GM19468 (cell line): ENCODE measurements around the gene PHPT1.
"Not testable (repeated sequence)": the region's sequence is repeated elsewhere in the genome, so short reads cannot be mapped to it uniquely, and the experiment has no call there.

Source experiments
- ATAC-seq: cut with Tn5 transposase; IDR thresholded peaks from one replicate; pipeline ENCODE4 v1.9.1; 2021; ENCODE audit warnings: mild to moderate bottlenecking, moderate library complexity, moderate number of reproducible peaks; ENCODE audit not compliant: unreplicated experiment; ENCODE audit errors: extremely low read depth

The PHPT1 gene

DNA sequence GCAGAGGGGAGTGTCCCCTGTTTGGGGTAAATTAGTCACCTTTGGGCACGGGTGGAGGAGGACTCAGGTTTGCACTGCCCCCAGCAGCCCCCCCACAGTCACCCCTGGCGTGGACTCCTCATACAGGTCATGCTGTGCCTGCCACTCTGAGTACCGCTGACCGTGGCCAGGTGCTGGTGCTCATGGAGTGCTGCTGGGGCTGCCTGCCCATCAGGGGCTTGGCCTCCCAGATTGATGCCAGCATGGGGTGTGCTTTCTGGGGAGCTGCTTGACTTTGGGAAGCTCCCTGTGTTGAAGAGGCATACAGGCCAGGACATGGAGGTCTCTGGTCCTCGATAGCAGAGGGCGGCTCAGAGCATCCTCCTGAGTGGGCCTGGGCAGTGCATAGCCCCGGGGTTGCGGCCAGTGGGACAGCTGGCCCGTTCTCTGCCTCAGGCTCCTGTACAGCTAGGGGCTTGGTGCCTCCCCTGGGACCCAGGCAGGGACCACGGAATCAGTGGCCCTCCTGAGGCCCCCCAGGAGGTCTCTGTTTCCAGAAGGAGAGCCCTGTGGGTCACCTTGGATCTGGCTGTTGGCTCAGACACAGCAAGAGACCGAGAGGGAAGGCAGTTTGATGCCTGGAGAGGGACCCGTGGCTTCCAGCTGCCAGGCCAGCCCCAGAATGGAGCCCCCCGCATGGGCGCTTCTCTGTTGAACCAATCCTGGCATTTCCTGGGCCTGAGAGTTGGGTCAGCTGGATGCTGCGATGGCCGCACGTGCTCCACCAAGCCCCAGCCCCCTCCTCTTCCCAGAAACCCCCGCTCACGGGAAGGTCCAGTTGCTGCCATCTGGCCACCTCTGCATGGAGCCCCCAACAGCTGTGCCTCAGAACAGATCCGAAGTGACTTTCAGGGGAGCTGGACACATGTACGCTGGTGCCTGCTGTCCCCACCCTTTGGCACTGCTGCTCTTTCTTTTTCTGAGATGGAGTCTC, 13.0 kb upstream of the PHPT1 start:
- ATAC-seq, result no peak

DNA sequence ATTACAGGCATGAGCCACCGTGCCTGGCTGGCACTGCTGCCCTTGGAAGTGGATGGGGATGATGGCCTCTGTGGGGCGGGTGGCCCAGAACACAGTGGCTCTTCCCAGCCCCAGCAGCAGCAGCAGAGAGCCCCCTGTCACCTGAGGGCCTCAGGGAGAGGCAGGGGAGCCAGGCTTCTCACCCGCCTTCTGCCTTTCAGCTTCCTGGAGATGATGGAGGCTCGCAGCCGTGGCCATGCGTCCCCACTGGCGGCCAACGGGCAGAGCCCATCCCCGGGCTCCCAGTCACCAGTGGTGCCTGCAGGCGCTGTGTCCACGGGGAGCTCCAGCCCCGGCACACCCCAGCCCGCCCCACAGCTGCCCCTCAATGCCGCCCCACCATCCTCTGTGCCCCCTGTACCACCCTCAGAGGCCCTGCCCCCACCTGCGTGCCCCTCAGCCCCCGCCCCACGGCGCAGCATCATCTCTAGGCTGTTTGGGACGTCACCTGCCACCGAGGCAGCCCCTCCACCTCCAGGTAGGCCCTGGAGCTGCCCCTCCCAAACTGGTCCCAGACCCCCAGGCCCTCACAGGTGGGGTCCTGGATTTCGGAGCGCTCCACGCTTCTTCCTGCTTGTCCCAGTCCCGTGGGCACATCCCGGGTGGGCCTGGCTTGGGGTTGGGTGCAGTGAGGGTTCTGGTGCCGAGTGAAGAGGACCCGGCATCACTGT, 11.9 kb upstream of the PHPT1 start:
- ATAC-seq, result no peak

- not testable (repeated sequence) for ATAC-seq
Observed at GRCh38 chr9:136837856-136838277, 11.3 kb upstream of the PHPT1 start.

GRCh38 chr9:136838314-136839228, 10.6 kb upstream of the PHPT1 start:
- no peak for ATAC-seq

DNA sequence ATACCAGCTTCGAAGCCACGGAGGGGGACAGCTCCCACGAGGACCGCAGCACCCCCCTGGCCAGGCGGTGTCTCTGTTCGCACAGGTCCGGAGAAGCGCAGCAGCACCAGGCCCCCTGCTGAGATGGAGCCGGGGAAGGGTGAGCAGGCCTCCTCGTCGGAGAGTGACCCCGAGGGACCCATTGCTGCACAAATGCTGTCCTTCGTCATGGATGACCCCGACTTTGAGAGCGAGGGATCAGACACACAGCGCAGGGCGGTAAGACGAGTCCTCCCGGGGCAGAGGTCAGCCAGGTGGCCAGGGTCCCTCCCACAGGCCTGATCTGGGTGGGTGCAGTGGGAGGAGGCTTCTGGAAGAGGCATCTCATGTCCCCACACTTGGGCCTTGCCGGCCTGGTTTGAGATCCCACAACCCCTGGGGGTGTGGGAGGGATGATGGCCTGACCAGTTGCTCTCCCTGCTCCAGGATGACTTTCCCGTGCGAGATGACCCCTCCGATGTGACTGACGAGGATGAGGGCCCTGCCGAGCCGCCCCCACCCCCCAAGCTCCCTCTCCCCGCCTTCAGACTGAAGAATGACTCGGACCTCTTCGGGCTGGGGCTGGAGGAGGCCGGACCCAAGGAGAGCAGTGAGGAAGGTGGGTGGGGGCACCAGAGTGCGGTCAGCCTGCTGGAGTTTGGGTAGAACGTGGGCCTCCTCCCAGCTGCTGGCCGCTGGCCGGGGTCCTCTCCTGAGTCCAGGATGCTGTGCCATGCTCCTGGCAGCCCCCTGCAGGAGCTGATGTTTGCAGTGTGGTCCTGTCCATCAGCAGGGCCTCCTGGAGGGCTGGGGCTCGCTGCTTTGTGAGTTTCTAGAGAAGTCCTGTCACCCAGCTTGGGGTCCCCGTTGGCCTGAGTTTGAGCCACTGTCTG, 9.7 kb upstream of the PHPT1 start:
- ATAC-seq, result no peak

GRCh38 chr9:136840140-136840876, 8.9 kb upstream of the PHPT1 start:
- no peak for ATAC-seq

DNA sequence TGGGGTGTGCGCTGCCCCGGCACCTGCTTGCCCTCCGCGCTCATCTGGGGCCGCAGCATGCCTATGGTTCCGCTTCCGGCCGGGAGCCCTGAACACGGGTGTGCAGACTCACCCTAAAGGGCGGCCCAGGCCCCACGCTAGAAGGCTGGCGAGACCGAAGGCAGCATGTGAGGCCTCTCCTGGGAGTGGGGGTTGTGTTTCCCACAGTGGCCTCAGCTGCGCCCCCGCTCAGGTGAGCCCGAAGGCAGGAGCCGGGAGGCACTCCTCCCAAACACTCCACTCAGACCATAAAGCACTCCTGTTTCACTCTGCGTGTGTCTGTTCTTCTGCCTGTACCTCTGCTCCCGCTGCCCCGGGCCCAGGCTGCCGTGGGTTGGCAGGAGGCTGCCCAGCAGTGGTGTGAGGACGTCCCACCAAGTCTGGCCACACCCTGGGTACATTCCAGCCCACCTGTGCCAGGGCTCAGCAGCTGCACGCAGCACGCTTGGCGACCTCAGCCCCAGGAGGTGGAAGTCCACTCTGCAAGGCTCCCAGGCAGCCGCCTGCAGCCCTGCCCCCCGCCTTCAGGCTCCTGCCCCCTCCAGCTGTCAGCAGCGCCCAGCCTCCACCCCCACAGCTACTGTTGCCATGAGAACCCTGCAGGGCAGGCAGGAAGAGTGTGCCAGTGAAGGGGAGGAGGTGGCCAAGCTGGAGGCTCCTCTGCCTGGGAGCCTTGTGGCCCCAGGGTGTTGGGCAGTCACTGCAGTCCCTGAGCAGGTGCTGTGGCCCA, 8.1 kb upstream of the PHPT1 start:
- ATAC-seq, result no peak

GRCh38 chr9:136841646-136842379, 7.4 kb upstream of the PHPT1 start:
- ATAC-seq, result not testable (repeated sequence)

DNA sequence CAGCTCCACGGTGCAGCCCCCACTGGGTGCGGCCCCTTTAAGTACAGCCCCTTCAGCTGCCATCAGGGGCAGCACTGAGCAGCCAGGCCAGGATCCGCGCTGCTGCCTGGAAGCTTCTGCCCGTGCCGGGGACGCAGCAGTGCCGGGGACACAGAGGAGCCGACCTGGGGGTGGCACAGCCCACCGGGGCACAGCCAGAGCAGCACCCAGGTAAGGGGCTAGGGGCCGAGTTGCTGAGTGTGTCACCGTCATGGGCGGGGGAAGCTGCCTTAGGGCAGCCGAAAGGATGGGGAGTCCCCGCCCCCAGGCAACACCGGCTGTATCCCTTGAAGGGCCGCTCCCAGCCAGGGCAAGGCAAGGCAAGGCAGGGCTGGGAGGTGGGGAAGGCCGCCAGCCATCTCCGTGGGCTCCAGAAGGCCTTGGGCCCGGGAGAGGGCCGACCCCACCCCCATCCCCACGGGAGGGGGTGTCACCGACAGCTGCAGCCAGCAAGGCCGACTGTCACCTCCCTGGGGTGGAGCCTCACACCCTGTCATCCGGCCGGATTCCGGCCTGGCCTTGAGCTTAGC, 6.7 kb upstream of the PHPT1 start, which contains the start of gene AJM1:
Gene AJM1, plus strand, starts transcription at position 99 of the 569 bp plus-strand sequence. CDS start 1,937 bp downstream, outside the sequence.
- peak; percentile 61 for ATAC-seq

DNA sequence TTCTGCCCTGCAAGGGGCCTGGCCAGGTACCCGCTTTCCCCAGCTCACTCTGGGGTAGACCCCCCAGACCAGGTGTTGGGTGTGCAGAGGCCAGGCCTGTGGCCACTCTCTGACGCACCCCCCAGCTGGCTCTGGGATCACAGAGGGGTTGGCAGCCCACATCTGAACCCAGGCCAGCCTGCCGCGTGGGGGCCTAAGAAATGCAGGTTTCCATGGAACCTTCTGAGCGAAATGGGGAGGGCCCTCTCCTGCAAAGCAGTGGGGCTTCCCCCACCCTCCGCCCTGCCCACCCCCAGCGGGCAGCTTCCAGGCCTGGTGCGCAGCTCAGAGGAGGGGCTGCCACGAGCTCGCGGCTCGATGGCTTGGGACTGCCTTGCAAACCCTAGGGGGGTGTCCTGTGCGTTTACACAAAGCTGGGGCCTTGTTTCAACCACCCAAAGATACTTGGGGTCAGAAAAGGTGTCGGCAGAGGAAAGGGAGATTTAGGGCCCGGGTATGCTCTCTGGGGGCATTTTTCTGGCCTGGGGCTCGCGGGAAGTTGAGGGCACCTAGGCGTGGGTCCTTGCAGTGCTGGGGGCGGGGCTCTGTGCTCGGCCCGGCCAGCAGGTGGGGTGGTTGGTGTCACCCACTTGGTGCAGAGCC, 5.9 kb upstream of the PHPT1 start:
- ATAC-seq, result not testable (repeated sequence)

DNA sequence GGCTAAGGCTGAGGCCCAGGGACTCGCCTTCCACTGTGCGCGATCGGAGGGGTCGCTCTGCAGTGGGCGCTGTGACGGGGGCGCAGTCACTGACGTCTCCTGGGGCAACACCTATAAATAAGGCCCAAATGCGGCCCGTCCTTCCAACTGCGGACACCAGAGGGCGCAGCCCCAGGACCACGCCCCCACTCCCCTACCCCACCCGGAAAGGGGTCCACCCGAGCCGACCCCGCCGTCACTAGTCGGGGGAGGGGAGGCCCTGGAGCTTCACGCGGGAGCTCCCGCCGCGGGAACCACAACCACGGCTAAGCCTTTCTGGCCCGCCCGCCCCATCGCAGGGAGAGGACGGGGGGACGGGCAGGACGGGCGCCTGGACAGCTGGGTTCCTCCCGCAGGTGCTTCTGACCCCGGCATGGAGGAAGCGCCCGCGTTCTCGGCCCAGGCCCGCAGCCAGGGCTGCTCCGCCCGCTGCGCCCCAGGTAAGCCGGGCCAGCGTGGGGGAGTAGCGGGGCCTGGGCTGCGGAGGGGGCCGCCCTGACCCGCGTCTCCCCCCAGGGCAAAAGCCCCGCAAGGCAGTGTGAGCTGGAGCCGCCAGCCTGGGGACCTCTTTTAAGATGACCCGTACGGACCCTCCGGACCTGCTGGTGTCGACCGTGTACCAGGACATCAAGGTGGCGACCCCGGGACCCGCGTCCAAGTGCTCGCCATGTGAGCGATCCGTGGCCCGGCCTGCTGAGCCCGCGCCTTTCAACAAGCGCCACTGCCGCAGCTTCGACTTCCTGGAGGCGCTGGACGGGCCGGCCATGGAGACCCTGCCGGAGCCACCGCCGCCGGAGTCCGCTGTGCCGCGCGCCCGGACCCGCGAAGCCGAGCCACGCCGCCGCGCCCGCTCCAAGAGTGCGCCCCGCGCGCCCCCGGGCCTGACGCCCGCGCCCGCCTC, 5.1 kb upstream of the PHPT1 start:
- not testable (repeated sequence) for ATAC-seq

DNA sequence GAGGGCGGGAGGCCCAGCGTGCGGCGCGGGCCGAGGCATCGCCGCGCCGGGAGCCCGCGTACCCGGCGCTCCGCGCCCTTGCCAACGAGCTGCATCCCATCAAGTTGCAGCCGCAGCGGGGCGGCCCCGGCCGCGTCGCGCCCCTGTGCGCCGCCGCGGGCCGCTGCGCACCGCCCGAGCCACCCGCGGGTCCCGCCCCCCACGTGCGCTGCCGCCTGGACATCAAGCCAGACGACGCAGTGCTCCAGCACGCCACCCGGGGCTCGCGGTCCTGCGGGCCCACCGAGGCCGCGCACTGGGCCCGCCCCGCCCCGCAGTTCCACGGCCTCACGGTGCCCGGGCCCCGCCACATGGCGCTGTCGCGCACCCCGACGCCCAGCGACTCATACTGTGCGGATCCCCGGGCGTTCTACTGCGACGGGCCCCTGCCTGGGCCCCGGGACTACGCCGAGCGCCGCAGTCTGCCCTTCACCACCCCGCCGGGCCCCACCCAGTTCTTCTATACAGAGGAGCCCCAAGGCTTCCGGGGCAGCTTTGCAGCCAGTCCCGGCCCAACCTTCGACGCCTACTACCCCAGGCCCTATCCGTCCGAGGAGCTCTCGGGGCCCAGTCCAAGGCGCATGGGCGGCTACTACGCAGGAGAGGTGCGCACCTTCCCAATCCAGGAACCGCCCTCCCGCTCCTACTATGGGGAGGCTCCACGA, 4.3 kb upstream of the PHPT1 start:
- ATAC-seq, result no peak

GRCh38 chr9:136845465-136846260, 3.5 kb upstream of the PHPT1 start:
- no peak for ATAC-seq
